Activated CD4-positive, CD25-positive, alpha-beta regulatory T cell treated with anti-CD3 and anti-CD28 coated beads, Interleukin-2, amount 50 U/mL, for 24 hours (primary cell): ENCODE results near the gene GPX7.

Experiments used
- ATAC-seq, 2 donors: fragments of 150-1000 bp; cut with Tn5 transposase; one replicate each; pipeline ENCODE4 v1.10.0; 2021; ENCODE audit warnings: mild to moderate bottlenecking in 1 of 2, moderate library complexity in 1 of 2

GPX7 gene

DNA sequence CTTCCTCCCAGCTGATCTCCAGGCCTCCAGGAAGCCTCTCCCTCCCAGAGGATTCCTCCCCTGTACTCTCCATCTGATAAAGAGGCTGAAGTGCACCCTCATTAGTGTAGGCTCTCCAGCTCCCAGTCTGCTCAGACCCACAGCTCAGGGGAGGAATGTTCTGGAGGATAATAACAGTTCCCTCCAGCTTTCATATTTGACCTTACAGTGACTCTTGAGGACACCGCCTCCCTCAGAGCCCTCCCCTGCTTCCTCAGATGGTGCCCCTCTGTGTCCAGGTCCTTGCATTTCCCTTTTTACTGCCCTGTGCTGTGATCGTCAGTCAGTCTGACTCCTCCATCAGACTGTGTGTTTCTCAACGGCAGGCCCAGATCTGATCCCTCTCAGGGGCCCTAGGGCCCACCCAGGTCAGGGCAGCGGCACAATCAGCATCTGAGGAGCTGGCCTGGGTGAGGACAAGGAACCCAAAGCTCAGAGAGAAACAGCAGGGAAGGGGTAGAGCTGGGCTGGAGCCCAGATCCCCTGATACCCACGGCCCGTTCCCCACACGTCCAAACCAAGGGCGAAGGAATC, 29.7 kb downstream of the GPX7 start:
- no peak for ATAC-seq

DNA sequence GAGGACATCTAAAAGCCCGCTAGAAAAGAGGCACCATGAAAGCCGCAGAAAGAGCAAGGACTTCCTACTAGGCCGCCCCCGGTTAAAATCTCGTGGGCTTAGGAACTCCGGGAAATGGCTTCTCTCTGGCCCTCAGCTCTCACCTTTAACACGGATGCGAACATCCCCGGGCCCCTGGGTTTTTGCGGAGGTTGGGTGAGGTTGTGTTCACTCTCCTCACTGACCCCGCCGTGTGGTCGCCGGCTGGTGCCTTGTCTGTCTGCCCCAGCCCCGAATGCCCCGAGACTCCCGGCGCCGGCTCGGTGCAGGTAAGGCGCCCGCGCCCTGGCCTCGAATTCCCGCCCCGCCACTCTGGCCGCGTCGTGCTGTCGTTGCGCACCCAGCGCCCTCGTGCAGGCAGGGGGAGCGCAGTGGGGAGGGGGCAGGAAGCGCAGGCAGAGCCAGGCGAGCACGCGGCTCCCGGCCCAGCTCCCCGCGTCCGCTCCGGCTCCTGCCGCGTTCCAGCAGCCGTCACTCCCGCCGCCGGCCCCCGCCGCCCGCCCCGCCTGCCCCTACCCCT, 30.6 kb downstream of the GPX7 start, which contains the start of gene SHISAL2A:
Gene SHISAL2A (plus strand): TSS at position 437 of the 559 bp plus-strand sequence. CDS start 326 bp downstream, outside the sequence.
- peak; percentile 50 to 60 for ATAC-seq

DNA sequence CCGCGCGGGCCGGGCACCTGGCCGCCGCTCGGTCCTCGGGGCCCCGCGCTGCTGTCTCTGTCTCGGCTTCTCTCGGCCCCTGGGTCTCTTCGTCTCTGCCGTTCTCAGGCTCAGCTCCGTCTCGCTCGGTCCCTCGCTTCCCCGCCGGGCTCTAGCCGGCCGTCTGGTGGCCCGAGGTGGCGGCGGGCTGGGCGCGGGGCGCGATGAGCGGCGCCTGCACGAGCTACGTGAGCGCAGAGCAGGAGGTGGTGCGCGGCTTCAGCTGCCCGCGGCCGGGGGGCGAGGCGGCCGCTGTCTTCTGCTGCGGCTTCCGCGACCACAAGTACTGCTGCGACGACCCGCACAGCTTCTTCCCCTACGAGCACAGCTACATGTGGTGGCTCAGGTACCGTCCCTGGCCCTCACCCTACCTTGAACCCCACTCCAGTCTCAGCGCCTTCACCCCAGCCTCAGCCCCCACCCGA, 31.2 kb downstream of the GPX7 start:
- ATAC-seq, result peak; percentile 22 to 33

DNA sequence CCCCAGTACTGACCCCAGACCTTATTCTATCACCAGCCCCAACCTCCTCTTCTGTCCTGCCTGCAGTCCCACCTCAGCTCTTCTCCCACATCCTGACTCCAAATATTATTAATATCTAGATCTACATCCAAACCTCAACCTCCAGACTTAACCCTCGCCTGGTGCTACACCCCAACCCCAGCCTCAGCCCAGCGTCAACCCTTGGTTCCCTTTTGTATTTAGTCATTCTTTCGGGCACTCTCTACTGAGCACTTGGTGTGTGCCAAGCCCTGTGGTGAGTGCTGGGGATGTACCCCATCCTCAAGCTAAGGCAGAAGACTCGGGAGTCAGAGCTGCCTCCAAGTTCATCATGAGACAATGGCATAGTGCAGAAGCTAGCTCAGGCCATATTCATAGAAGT, 31.9 kb downstream of the GPX7 start:
- ATAC-seq, result no peak

DNA sequence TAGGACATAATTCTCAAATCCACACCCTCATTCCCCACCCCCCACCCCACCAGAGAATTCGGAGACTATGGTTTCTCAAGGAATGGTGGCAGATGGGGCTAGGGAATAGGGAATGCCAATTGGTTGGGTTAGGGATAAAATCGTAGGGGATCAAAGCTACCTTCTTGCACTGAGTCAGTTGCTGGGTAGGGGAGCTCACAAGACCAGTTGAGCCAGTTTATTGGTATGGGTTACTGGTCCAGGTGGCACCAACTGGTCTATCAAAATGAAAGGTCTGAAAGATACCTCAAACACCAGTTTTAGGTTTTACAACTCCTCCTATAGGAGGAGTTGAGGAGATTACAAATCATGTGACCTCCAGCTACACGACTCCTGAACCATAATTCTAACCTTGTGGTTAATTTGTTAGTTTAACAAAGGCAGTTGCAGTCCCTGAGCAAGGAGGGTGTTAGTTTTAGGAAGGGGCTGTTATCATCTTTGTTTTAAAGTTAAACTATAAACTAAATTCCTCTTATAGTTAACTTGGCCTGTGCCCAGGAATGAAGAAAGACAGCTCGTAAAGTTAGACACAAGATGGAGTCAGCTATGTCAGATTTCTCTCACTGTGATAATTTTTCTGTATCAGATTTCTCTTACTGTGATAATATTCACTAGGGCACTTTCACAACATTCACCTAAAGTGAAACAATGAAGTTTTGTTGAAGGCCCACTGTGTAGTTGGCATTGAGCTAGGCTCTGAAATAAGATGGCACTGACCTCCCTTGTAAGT, 33.3 kb downstream of the GPX7 start:
- no peak for ATAC-seq

DNA sequence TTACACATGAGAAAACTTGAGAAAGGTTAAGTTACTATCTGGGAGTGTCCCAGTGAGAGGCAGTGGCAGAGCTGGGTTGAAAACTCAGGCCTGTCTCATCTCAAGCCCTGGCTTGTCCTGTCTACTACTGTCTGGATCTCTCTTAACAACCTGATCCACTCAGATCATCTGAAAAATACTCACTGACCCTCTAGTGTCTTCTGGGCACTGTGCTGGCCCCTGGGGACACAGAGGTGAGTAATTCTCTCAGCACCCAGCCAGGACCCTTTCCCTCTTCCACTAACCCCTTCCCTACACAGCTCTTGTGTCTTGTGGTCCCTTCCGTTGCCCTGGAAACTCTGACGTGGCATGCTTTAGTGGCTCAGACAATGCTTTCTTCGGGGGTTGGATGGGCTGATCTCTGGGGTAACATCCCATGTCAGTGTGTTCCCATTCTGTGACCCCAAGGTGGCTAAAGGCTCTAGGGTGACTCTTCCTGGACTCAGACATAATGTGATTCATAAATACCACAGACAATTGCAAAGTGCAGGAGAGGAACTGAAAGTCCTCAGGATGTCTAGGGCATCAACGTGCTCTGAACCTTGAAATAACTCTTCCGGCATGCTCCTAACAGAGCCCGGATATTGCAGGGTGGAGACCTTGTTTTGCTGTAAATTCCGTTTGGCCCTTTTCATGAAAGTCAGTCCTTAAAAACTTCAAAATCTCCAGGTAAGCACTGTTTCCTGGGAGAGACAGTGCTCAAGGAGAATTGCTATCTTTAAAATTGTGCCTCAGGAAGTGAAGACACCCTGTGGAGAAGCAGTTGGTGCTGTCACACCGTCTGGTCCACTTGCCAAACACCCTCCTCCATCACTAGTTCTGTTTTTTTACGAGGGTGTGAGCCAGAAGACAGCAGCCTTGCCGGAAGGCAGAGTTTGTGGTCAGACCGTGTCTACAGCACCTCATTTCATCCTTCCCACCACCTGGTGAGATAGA, 34.8 kb downstream of the GPX7 start:
- ATAC-seq, result peak; percentile 54

DNA sequence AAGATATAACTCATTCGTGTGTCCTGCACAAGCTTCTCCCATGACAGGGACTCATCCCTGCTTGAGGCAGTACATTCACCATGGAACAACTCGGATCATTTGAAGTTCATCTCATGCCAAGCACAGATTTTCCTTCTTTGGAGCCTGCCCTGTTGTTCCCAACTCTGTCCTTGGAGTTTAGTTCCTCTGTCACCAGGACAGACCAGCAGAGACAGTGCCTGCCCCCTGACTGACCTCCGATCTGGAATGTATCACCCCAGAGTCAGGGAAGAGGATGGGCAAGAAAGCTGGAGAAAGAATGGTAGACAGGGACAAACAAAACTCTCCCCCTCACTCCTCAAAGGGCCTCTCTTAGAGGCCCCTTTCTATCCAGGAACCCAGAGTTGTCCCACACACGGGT, 35.8 kb downstream of the GPX7 start:
- no peak for ATAC-seq

DNA sequence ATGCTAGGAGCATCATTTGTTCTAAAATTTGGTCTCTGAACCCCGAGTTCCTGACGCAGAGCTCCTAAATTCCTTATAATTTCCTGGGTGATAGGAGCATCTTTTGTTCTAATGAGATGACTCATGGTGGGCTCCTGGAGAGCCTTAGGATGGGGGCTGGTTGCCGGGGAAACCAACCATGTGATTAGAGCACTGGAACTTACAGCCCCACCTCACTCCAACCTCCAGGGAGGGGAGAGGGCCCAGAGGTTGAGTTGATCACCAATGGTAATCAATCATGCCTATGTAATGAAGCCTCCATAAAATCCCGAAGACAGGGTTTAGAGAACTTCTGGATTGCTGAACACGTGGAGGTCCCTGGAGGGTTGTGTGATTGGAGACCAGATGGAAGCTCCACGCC, 38.5 kb downstream of the GPX7 start:
- no peak for ATAC-seq

DNA sequence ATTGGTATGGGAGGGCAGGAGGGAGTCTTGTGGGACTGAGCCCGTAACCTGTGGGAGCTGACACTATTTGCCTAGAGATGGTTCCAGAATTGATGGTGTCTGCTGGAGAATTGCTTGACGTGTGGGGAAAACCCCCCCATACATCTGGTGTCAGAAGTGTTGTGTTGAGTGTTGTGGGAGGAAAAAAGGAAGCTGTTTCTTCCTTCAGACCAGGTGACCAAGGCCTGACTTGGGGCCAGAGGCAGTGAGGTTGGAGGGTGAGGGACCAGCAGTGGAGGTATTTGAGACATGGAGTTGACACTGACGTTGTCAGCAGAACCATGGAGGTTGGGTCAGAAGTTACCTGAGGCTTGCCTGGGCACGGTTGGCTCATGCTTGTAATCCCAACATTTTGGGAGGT, 39.1 kb downstream of the GPX7 start:
- ATAC-seq, result no peak

DNA sequence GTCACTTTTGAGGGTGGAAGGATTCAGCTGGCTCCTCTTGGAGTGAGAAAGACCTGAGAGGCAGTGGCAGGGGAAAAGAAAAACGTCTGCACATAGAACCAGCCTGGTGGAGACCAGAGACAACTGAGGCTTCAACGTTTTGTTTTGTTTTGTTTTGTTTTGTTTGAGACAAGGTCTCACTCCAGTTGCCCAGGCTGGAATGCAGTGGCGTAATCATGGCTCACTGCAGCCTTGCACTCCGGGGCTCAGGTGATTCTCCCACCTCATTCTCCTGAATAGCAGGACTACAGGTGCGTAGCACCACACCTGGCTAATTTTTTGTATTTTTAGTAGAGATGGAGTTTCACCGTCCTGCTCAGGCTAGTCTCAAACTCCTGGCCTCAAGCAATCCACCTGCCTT, 43.1 kb downstream of the GPX7 start:
- no peak for ATAC-seq

DNA sequence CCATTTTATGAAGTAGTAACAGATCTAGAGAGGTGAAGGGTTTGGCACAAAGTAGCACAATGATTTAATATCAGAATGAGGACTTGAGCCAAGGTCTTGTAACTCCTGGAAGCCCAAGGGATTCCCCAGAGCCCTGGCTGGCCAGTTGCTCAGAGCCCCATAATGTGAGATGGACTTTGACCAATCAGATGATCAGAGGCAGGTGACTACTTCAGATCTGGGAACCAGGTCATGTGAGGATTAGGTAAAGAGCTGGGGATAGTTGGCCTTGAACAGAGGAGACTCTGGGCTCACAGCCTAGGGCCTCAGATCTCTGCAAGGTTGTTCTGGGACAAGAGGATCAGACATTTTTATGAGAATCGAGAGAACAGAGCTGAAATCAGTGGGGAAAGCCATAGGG, 49.7 kb downstream of the GPX7 start:
- no peak for ATAC-seq

DNA sequence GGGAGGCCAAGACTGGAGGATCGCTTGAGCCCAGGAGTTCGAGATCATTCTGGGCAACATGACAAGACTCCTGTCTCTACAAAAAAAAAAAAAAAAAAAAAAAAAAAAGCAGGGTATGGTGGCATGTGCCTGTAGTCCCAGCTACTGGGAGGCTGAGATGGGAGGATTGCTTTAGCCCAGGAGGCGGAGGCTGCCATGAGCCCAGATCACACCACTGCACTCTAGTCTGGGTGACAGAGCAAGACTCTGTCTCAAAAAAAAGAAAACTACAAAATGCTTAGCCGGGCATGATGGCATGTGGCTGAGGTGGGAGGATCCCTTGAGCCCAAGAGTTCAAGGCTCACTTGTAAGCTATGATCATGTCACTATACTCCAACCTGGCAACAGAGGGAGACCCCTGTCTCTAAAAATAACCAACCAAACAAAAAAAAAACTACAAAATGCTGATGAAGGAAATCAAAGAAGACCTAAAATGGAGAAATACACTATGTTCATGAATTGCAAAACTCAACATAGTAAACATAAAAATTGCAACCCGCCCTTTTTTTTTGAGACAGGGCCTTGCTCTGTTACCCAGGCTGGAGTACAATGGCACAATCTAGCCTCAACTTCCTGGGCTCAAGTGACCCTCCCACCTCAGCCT, 51.2 kb downstream of the GPX7 start:
- ATAC-seq, result no peak

DNA sequence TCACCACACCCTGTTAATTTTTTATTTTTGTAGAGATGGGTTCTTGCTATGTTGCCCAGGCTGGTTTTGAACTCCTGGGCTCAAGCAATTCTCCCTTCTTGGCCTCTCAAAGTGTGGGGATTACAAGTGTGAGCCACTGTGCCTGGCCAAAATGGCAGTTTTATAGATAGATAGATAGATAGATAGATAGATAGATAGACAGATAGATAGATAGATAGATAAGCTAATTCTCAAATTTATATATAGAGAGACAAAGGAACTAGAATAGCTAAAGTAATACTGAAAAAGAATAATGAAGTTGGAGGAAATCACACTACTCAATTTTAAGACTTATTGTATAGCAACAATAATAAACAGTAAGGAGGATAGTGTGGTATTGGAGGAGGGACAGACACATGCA, 51.9 kb downstream of the GPX7 start:
- ATAC-seq, result no peak

DNA sequence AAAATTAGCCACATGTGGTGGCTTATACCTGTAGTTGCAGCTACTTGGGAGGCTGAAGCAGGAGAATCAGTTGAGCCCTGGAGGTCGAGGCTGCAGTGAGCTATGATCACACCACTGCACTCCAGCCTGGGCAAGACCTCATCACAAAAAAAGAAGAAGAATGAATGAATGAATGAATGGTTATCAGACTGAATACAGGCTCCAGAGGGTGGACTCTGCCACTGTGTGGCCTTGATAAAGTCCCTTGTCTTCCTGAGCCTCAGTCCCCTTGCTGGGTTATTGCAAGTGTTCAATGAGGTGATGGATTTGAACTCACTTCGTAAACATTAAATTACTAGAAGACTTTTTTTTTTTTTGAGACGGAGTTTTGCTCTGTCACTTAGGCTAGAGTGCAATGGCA, 55.5 kb downstream of the GPX7 start:
- ATAC-seq, result no peak
